HuH-7 (cell line): ENCODE results near the gene CREM.

Experiments
- DNase-seq: peaks from one replicate; pipeline ENCODE4 v3.0.0; 2011; ENCODE audit warnings: low spot score

Gene CREM

DNA sequence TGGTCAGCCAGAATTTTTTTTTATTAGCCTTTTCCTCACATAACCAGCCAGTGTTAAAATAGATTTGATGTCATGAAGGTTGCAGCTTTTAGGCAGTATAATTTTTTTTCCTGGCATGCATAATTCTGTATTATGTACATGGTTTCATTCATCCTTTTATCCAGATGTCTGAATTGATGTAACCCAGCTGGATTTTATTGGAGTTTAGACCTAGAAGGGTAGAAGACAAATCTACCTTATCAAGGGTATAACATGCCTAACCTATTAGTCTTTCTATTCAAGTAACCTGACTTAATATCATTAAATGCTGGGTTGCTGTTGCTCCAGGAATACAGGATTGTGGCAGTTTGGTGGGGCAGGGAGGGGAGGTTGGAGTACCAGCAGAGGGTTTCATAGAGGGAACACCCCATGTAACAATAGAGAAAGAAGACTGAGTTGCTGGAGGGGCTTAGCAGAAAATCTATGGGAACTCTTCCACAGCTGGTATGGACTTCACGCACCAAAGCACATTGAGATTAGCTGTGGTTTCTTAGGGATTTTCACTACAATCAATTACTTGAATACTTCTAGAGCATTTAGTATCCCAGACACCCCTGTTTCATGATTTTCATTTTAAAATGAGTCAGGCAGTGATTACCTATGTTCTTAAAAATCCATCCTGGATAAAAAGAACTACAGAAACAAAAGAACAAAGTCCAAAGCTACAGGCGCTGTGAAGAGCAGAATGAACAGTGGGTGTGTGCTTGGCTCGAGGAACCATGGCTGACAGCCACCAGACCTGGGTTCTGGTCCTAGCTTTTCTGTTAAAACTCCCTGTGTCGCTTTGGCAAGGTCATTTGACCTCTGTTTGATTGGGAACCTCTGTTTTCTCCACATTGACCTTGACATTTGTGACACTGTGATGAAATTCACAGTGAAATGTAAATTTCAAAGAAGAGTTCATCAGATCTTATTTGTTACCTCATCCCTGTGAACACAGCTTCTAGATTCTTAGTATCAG is 93.5 kb downstream of the CREM start:
- DNase-seq, result peak; percentile 42

GRCh38 chr10:35223016-35223415 is 96.4 kb downstream of the CREM start:
- DNase-seq, result peak; percentile 36

DNA sequence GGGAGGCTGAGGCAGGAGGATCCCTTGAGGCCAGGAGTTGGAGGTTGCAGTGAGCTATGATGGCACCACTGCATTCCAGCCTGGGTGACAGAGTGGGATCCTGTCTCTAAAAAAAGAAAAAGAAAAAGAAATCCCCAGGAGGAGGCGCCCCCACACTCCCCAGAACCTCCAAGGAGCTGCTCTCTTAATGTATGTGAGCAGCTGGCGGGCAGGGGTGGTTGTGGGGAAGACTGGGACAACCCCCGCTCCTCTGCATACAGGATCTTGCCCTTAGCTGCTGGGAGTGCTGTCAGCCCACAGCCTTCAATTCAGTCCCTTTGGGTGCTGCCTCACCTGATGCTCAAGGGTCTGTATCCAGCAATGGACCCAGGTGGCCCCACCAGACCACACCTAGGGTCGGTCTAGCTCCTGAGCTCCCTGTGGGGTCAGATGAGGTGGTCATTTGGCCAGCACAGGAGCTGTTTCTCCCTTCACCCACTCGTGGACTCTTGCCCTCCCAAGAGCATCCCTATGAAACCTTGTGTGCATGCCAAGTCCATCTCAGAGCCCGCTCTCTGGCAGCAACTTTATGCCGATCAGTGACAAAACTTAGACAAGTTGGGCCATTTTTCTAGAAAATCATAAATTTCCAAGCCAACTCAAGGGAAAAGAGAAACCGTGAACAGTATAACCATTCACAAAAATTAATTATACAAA is 97.5 kb downstream of the CREM start:
- DNase-seq, result no peak

GRCh38 chr10:35225204-35225603 is 98.6 kb downstream of the CREM start:
- DNase-seq, result no peak

GRCh38 chr10:35226507-35226906 is 99.9 kb downstream of the CREM start:
- DNase-seq, result no peak

GRCh38 chr10:35228058-35228457 is 101.4 kb downstream of the CREM start:
- DNase-seq, result no peak

DNA sequence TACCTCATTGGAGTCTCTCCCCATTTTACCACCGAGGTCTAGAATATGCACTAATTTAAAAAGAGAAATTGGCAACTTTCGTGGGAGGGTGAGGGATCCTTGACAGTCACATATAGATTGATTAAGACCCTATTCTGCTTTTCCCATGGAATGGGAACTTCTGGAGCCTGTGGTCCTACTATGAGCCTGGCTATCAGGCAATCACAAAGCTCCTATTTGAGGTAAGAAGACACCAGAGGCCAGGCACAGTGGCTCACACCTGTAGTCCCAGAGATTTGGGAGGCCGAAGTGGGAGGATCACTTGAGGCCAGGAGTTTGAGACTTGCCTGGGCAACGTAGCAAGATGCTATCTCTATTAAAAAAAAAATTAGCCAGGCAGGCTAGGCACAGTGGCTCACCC is 105.0 kb downstream of the CREM start:
- DNase-seq, result no peak

DNA sequence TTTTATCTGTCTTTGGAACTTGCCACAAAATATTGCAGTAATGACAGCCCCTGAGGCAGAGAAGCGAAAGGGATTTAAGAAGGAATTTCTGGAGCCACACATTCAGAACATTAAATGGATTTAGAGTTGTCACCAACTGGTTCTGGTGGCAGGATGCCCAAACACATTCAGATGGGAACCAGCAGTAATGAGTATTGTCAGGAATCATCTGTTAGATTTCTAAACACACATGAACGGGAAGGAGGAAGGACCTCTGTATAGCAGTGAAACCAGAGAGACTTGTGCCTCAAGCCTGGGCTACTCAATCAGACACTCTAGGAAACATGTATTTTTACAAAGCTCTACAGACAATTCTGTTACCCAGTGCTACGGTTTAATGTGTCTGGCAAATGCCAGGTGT is 105.9 kb downstream of the CREM start:
- DNase-seq, result no peak

DNA sequence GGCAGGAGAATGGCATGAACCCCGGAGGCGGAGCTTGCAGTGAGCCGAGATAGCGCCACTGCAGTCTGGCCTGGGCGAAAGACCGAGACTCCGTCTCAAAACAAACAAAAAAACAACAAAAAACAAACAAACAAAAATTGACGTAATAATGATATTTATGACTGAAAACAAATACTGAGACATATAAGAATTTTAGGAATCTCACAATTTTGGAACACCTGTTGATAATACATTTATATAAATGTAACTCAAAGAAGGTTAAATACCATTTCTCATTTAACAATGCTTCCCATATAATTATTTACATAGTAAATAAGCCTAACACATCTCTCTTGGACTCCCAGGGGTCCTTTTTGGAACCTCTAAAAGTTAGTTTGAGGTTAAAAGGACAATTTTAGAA is 107.4 kb downstream of the CREM start:
- no peak for DNase-seq

DNA sequence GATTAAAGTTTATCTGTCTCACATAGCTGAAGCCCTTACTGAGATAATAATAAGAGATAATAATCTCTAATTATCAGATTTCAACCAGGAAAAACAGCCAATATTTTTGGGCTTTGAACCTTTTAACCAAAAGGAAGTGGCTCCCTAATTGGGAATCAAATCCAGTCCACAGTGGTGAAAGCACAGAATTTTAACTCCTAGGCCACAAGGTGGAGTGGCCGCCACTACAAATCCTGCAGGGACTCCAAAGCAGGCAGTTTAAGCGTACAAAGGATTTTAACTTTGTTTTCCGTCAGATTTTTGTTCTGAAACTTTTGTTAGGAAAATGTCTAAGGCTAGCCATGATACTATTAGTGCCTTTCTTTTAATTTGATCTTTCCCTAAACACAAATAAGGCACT is 110.1 kb downstream of the CREM start:
- peak; percentile 65 for DNase-seq

- DNase-seq, result no peak
These were observed 111.3 kb downstream of the CREM start for GRCh38 chr10:35237766-35238512.

GRCh38 chr10:35244549-35244948 is 117.9 kb downstream of the CREM start:
- DNase-seq, result no peak

DNA sequence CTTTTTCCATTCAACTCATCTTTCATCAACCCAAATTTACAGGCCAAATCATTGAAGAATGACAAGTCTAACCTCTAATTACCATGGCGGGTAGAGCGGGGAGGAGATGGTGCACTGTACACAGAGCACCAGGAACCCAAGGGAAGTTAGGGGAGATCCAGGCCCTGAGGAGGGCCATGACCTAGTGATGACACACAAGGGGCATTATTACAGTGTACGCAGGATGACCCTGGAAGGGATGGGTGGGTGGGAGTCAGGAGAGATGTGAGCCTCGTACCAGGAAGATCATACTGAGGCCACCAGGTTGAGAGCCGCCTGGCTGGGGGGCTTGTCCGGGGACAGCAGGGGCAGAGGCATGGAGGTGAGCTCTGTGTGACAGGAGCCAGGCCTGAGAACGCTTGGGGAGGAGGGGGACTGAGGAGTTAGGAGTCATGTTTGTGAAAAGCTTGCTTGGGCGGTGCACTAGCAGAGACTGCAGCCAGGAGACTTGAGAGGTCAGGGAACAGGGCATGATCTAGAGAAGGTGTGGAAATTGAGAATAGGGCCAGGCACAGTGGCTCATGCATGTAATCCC is 120.2 kb downstream of the CREM start:
- DNase-seq, result no peak

GRCh38 chr10:35251373-35252100 is 124.9 kb downstream of the CREM start:
- no peak for DNase-seq

DNA sequence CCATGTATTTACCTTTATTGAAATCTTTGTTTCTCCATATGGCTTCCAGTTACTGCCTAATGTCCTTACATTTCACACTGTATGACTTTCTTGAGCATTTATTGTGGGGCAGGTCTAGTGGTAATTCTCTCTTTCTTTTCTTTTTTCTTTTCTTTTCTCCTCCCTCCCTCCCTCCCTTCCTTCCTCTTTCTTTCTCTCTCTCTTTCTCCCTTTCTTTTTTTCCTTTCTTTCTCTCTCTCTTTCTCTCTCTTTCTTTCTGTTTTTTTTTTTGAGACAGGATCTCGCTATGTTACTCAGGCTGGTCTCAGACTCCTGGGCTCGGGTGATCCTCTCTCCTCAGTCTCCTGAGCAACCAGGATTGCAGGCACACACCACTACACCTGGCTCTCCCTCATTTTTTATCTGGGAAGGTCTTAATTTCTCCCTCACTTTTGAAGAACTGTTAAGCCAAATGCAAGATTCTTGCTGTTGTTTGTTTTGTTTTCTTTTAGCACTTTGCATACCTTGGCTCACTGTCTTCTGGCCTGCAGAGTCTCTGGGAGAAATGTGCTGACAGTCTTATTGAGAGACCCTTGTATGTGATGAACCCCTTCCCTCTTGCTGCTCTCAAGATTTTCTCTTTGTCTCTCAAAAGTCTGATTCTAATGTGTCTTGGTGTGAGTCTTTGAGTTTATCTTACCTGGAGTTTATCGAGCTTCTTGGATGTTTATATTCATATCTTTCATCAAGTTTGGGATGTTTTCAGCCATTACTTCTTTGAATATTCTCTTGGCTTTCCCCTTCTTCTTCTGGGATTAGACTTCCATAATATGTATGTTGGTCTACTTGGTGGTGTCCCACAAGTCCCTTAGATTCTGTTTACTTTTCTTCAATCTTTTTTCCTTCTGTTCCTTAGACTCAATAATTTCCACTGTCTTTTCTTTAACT is 130.7 kb downstream of the CREM start:
- DNase-seq, result no peak

- no peak for DNase-seq
These were observed 133.2 kb downstream of the CREM start for GRCh38 chr10:35259769-35260397.

- no peak for DNase-seq
These were observed 135.8 kb downstream of the CREM start for GRCh38 chr10:35262436-35262835.
